ENCODE results near the gene STPG4.

STPG4 gene

DNA sequence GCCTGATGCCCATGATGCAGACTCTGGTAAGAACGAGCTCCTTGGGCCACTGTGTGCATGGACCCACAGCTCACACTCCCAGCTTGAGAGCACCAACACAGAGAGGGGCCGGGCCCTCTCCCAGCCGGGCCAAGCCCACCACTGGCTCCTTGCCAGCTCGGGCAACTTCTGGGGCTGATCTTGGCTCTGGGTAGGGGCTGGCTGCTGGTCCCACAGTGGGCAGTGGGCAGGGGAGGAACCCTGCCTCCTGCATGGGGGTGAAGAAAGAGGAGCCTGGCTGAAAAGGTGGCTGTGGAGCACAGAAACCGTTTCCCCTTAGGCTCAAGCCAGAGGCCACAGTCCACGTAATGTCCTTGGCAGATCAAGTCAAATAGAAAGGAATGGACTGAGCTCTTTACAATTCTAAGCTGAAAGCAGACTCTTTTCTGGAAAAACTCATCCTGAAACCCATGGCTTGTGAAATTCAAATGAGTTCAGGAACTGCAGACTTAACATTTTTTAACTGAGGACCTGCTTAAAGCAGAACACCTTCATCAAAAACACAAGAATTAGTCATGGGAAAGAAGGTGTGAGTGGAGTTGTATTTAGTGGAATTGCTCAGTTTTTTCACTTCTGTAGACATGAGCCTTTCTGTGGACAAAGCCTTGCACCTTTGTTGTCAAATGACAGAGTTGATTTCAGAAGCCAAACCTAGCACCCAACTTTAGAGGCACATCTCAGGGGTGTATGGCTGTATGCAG lies 104.9 kb downstream of the STPG4 start:
- no peak for DNase-seq

DNA sequence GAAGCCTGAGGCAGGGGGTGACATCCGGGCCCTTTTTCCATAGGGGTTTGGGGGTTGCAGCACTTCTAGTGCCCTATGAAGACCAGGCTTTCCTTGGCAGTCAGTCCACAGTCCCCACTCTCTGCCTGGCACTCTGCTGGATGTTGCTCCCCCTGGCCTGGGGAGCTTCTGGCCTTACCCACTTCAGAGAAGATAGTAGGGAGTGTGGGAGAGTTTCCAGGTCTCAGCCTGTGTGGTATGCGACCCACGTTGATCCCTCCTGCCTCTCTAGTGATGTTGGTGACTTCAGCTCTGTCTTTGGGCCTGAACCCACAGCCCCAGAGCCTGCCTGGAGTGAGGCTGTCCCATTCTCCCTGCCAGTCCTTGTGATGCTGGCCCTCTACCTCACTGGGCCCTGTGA lies 105.6 kb downstream of the STPG4 start:
- DNase-seq = no peak

DNA sequence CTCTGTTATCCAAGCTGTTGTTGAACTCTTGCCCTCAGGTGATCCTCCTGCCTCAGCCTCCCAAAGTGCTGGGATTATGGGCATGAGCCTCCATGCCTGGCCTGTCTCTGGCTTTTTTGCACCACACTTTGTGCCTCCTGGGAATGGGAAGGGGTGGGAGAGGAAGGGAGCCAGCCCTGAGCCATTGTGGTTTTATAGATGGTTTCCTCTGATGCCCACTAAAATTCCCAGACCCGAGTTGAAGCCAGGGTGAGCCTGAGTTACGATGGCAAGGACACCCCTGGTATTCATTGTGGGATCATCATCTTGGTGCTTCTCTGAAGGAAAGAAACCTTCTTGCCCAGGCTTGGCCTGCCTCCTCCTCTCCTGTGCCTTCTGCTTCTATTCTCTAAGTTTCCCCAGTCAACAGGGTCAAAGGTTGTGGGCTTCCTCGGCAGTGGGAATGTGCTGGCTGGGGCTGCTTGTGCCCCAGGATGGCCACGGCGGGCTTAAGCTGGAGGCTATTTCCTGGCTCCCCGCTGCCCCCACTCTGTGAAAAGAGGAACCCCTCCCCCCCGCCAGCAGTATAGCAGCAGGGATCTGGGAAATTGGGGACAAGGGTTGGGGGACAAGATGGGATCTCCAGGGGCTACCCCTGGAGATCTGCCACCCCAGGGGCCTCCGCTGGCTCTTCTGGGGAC lies 106.2 kb downstream of the STPG4 start:
- DNase-seq = no peak

DNA sequence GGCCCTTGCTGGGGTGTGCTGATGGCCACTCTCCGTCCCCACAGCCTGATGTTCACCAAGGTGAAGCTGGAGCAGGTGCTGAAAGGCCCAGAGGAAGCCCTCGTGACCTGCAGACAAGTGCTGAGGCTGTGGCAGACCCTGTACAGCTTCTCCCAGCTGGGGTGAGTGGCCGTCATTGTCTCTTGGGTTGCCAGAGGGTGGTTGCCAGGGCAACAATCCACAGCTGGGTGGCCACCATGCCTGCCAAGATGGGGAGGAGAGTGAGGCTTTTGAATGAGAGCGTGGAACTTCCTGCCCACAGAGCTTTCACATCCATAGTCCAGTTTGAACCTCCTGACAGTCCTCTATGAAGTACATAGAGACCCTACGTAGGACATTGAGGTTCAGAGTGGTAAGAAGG lies 108.8 kb downstream of the STPG4 start:
- peak; percentile 90 to 91 for DNase-seq

DNA sequence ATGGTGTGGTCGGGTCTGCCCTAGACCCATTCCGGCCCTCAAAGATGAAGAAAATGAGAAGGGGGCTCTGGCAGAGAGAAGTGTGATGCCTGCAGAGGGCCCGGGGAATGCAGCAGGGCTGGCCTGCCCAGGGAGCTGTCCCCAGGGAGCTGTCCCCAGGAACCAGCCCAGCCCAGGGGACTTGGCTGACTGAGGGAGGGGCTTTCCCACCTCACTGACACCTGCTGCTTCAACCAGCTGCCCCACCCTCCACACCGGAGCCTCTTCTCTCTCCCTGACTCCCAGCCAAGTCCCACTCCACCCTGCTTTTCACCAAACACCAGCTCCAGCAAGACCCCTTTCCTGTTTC lies 111.2 kb downstream of the STPG4 start:
- no peak for DNase-seq

DNA sequence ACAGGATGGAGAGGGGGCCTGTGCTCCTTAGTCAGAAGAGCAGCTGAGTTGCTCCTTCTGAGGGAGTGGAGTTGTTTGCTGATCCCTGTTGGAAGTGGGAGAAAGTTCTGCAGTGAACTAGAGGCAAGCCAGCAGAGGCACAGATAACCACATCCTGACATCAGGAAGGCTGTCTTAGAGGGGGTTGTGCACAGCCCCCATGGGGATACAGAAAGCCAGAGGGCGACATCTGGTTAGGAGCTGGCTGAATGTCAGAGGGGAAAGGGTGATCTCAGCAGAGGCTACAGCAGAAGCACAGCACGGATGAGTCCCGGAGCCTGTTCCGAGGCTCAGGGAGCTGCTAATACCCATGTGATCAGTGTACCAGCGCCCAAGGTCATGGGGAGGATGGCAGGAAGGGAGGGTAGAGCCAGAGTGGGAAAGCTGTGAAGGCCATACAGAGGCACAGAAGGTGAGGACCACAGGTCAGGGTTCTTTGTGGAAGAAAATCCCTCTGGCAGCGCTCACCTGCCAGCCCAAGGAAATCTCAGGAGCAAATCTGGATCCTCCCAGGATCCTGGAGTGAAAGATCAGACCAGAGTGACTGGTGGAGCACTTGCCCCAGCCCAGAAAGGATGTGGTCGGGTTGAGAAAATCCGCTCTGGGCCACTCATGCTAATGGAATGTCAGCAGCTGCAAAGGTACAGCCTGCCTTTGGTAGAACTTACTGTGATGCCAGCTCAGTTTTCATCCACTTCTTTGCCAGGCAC lies 111.8 kb downstream of the STPG4 start:
- DNase-seq = peak in 1 of 2 donors; percentile 21

DNA sequence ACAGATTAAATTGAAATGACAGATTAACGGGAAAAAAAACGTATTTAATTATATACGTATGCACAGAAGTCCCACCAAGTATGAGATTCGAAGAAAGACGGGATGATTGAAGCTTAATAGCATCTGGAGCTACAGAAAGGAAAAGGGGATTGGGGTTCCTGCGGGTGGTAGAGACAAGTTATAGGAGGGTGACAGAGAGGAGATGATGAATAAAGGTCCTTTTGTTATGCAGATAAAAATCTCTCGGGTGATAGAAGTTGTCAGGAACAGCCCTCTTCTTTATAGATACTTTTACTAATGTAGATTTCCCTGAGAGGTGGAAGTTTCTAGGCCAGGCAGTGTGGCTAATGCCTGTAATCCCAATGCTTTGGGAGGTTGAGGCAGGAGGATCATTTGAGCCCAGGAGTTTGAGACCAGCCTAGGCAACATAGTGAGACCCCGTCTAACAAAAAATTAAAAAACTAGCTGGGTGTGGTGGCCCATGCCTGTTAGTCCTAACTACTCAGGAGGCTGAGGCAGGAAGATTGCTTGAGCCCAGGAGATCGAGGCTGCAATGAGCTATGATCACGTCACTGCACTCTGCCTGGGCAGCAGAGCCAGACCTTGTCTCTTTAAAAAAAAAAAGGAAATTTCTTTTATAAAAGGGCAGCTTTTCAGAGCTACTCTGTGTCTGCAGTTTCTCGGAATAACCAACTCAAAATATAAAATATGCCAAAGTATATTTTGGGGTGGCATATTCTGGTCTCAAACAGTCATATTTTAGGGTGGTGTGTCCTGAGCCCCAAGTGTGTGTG lies 113.0 kb downstream of the STPG4 start:
- DNase-seq = no peak

DNA sequence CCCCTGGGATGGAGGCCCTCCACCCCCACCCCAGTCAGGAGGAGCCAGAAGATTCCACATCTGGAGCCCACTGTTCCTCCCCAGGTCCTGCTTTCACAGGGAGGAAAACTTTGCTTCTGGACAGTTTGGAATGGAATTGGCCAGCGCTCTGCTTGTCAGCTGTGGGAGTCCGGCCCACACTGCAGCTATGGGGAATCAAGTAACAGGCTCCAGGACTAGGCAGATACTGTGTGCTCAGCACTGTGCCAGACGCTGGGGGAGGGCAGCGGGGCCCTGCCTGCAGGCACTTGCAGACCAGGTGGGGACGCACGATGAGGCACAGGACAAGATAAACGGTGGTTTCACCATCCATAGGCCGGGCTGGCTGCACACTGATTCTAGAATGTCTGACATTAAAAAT lies 114.0 kb downstream of the STPG4 start:
- no peak for DNase-seq

DNA sequence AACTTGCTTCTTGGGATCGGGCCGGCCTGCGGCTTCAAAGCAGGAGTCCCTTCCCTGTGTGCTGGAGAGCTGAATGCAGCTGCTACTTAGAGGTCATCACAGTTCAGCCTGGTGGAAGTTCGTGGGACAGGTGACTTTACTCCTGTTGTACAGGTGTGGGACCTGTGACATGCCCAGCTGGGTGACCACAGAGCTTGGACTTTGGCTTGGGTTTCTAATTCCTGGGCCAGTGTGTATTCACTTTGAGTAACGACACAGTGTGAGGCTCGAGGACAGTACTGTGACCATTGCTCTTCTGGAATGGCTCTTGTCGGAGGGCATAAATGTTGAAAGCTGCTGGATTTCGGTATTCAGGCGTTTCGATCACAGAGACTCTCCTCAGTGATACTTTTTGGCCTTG lies 114.5 kb downstream of the STPG4 start:
- DNase-seq = no peak

DNA sequence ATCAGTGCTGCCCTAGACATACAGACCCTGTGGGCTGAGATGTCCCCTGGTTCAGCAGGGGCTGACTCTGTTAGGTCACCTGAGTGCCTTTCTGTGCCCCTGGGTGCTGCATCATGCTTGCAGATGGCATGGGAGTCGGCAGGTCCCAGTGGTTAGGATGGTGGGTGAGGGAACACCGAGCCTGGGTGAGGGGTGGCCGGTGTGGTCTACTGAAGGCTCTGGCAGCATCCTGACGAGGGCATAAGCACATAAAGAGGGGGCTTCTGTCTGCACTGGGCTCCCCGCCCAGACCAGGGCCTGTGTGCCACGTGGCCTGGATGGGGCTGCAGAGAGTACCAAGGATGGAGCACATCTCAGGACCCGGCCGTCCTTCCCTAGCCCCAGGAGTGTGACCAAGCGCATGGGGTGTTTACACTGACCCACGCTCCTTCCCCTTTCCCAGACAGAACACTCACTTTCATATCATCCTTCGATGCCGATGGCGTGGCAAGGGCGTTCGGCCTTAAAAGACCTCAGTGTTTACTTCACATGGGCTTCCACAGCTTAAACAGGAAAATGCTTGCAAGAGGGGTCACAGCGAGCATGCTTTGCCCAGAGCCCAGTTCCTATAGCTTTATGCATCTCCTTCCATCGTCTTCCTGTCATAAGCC lies 115.1 kb downstream of the STPG4 start:
- DNase-seq = no peak

DNA sequence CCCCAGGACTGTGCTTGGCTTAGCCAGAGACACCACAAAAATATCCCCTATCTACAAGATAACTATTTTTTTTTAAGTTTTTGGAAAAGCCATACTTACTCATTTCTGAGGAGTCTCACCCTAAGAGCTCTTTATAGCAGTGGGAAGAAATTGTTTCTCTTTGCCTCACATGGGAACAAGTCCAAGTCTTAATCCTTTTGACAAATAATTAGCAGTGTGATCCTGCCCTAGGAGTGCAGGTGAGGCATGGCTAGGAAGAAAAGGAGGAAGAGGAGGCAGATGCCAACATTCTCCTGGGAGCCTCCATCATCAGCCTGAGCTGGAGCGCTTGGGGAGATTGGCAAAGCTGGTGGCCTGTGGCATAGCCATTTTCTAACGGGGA lies 115.6 kb downstream of the STPG4 start:
- no peak for DNase-seq

DNA sequence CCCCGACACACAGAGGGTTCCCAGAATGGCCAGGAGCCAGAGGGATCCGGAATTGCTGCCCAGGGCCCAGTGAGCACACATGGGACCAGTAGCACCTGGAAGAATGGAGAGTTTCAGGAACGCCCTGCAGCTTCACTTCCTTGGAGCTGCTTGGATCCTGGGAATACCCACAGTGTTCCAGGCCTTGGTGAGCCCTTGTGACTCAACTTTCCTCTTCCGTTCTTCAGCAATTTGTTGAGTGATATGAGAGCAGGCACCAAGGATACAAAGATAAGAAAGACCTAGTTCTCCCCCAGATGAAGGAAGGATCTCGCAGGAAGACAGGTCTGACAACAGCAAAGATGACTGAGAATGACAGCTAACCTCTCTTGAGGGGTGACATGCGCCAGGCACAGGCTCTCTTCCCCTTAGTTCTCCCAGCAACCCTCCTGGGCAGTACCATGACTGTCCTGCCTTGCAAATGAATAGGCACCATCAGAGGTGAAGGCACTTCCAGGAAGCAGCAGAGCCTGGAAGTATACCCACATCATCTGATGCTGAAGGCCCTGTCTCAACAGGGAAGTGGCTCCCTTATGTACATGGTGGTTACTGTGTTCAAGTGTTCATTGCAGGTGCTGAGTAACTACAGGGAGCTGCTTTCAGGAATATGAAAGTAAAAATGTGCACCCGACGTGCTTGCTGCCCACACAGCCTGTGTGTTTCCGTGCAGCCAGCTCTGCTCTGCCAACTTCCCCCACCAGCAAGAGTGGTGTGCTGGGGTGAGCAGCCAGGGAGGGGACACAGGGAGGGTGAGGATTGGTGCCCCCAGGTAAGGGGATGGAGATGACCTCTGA lies 116.2 kb downstream of the STPG4 start:
- DNase-seq = no peak

DNA sequence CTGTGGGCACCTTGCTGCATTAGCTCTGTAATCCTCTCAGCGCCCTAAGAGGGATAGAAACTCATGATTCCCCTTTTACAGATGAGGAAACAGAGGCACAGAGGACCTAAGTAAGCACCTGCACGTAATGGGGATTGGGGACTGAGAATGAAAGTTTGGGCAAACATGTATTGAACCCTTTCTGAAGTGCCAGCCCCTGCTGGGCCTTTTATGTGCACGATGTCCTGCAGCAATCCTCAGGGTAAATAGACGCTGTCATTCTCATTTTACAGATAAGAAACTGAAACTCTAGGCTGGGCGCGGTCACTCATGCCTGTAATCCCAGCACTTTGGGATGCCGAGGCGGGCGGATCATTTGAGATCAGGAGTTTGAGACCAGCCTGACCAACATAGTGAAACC lies 117.4 kb downstream of the STPG4 start:
- DNase-seq = no peak
